ENCODE data around the gene GOLGA6L4. TPM values are rescaled to one million over a fixed set of nuclear protein-coding genes. Genes with fewer than 3 reads are reported as not detected.

Gene GOLGA6L4
- total RNA-seq (ENCODE audit: low replicate concordance) = 0.83 and 0.94 TPM in 2 replicates

GRCh38 chr15:84235573-84235972 lies at the start of gene GOLGA6L4:
Gene GOLGA6L4 (plus strand): TSS chr15:84235773. CDS start chr15:84235835, 62 bp downstream.

Data from smooth muscle cell of the coronary artery (primary cell).